Esophagus squamous epithelium (tissue), 5 donors: ENCODE data around the gene MSH3. TPM values are rescaled to one million over a fixed set of nuclear protein-coding genes. Genes with fewer than 3 reads are reported as not detected.

Source experiments
- DNase-seq: peaks from one replicate; lab custom pipeline; 2025; lab: John Stamatoyannopoulos, UW
- H3K27ac ChIP-seq, 4 donors: fragments of 200-600 bp; sonication (generic); one replicate each; pipeline ENCODE4 v1.5.1; 2016 to 2019; ENCODE audit warnings: mild to moderate bottlenecking in 1 of 4
- H3K27me3 ChIP-seq, 4 donors: fragments of 200-600 bp; sonication (generic); 1 replicate in 3 of 4; 2 replicates in 1 of 4; pipeline versions ENCODE4 v1.5.1 to v1.6.0; 2017 to 2021; ENCODE audit warnings: antibody characterized with exemption in 1 of 4
- H3K36me3 ChIP-seq, 3 donors: fragments of 200-600 bp; sonication (generic); one replicate each; pipeline ENCODE4 v1.5.1; 2016 to 2019
- H3K4me1 ChIP-seq, 3 donors: fragments of 200-600 bp; sonication (generic); one replicate each; pipeline ENCODE4 v1.5.1; 2017 to 2019
- H3K4me3 ChIP-seq, 4 donors: fragments of 200-600 bp; sonication (generic); 1 replicate in 3 of 4; 2 replicates in 1 of 4; pipeline ENCODE4 v1.5.1; 2016 to 2019; ENCODE audit warnings: mild to moderate bottlenecking in 2 of 4, moderate library complexity in 1 of 4
- H3K9me3 ChIP-seq, 3 donors: fragments of 200-600 bp; sonication (generic); one replicate each; pipeline ENCODE4 v1.5.1; 2016 to 2019
- POLR2A ChIP-seq, 4 donors: fragments of 450-650 bp; IDR thresholded peaks; one replicate each; pipeline ENCODE4 v1.6.1; 2017; ENCODE audit warnings: antibody characterized with exemption in 4 of 4, mild to moderate bottlenecking in 4 of 4, moderate library complexity in 3 of 4
- WGBS, 2 donors: methylation state at CpG; one replicate each; pipeline ENCODE4 v1.1.5; 2018; 5-methylcytosine and 5-hydroxymethylcytosine counted together
- intact Hi-C: fragments of 100-400 bp; cut with DNase I; formaldehyde crosslinking; loops from one replicate; pipeline ENCODE4 v1.15.0; 2022
- total RNA-seq, 4 donors: library from RNA; depleted of rRNA; stranded (reverse); fragments of >200 nt; gene quantifications; one replicate each; pipeline ENCODE4 v1.1.0, GENCODE V29; 2016
- TF ChIP-seq, protein P1 (sequence below), 6 experiments: fragments of 450-650 bp in 4 of 6; fragments of 200-600 bp in 2 of 6; sonication (generic) in 2 of 6; IDR thresholded peaks; one replicate each; pipeline ENCODE4 v1.5.1; 2016 to 2019; ENCODE audit warnings: antibody characterized with exemption in 6 of 6, mild to moderate bottlenecking in 4 of 6, moderate library complexity in 4 of 6
- donor health status: DM: yes; HTN: yes; CAD: no.

MSH3 gene
- total RNA-seq, 4 donors from 2014 or later: 6.6 to 12.5 (median 11.6) TPM

DNA sequence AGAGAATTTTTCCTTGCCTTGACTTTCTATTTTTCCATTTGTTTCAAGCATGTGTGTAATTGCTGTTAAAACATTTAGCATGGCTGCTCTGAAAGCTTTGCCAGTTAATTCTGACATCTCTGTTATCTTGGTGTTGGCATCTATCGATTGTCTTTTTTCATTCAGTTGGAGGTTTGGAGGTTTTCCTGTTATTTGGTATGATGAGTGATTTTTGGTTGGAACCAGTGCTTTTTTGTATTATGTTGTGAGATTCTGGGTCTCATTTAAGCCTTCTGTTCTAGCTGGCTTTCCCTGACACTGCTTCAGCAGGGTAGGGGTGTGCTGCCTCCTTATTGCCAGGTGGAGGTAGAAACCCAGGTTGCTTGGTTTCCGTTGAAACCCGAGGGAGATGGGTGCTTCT lies 41.2 kb downstream of the MSH3 start:
- no peak for TF ChIP-seq POLR2A (IDR thresholded peaks at IDR 0.05)
- TF ChIP-seq, protein P1, sequence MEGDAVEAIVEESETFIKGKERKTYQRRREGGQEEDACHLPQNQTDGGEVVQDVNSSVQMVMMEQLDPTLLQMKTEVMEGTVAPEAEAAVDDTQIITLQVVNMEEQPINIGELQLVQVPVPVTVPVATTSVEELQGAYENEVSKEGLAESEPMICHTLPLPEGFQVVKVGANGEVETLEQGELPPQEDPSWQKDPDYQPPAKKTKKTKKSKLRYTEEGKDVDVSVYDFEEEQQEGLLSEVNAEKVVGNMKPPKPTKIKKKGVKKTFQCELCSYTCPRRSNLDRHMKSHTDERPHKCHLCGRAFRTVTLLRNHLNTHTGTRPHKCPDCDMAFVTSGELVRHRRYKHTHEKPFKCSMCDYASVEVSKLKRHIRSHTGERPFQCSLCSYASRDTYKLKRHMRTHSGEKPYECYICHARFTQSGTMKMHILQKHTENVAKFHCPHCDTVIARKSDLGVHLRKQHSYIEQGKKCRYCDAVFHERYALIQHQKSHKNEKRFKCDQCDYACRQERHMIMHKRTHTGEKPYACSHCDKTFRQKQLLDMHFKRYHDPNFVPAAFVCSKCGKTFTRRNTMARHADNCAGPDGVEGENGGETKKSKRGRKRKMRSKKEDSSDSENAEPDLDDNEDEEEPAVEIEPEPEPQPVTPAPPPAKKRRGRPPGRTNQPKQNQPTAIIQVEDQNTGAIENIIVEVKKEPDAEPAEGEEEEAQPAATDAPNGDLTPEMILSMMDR (IDR thresholded peaks at IDR 0.05): no peak
- H3K36me3 ChIP-seq: peaks cover 0 to 20% (median 0%) of the 10 kb centered on the region in 3 donors
- H3K9me3 ChIP-seq: no peaks in the 10 kb centered on the region
- peaks cover 0 to 6% (median 0%) of the 10 kb centered on the region in 3 donors for H3K4me1 ChIP-seq
- no peak overlapping the region for H3K27ac ChIP-seq
- intact Hi-C loops: no loop called here
- no peak overlapping the region for H3K4me3 ChIP-seq
- no peaks in the 10 kb centered on the region for H3K27me3 ChIP-seq
- no peak for DNase-seq
- 81 to 93% methylated on average over 3 of the region's 3 CpGs for WGBS, 2 donors

DNA sequence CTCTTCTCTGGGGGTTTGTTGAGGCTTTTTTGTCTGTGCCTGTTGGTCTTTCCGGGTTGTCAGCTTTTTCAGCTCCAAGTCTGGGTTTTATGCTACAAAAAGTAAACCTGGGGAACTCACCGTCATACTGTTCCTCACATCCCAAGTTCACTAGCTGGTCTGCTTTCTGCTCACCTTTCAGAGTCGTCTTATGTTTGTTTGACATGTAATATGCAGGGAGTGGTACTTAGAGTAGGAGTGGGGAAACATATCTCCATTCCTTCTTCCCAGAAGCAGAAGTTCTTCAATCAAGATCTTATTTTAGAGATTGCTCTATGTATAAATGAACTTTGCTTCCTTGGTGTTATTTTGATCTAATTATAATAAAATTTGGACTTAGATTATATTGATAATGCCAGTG lies 42.0 kb downstream of the MSH3 start:
- Histone ChIP-seq H3K4me3 (no peak overlapping the region), H3K36me3 (peaks cover 0 to 28% (median 0%) of the 10 kb centered on the region in 3 donors), H3K4me1 (peaks cover 0 to 6% (median 0%) of the 10 kb centered on the region in 3 donors), H3K9me3 (no peaks in the 10 kb centered on the region), H3K27ac (no peak overlapping the region), H3K27me3 (no peaks in the 10 kb centered on the region)
- no peak for DNase-seq
- WGBS, 2 donors: 95% methylated on average over 3 of the region's 3 CpGs
- TF ChIP-seq, protein P1 (IDR thresholded peaks at IDR 0.05): no peak
- no peak for TF ChIP-seq POLR2A (IDR thresholded peaks at IDR 0.05)
- intact Hi-C loops: no loop called here

DNA sequence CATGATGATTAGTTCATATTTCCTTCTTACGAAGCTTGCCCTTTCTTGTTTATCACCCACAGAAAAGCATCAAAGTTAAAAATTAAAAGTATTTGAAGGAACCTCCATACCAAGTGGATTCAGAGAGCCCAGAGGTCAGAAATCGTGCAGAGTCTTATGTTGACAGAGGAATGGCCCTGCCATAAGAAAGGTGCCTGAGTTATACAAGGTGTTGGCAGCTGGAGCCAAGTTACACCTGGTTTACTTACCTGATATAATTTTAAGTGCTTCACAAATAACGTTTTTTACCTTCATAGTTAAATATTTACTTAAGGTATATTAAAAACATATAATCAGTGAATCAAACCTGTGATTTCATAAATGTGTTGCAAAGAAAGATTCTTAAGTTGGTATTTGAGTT lies 42.6 kb downstream of the MSH3 start:
- TF ChIP-seq, protein P1 (IDR thresholded peaks at IDR 0.05): no peak
- TF ChIP-seq POLR2A (IDR thresholded peaks at IDR 0.05): no peak
- H3K27ac ChIP-seq: no peak overlapping the region
- no peak overlapping the region for H3K4me3 ChIP-seq
- DNase-seq: no peak
- H3K4me1 ChIP-seq: peaks cover 0 to 6% (median 0%) of the 10 kb centered on the region in 3 donors
- WGBS, 2 donors: 66 to 77% methylated on average over 3 of the region's 3 CpGs
- no peaks in the 10 kb centered on the region for H3K9me3 ChIP-seq
- no peaks in the 10 kb centered on the region for H3K27me3 ChIP-seq
- intact Hi-C loops: no loop called here
- peaks cover 0 to 34% (median 0%) of the 10 kb centered on the region in 3 donors for H3K36me3 ChIP-seq

DNA sequence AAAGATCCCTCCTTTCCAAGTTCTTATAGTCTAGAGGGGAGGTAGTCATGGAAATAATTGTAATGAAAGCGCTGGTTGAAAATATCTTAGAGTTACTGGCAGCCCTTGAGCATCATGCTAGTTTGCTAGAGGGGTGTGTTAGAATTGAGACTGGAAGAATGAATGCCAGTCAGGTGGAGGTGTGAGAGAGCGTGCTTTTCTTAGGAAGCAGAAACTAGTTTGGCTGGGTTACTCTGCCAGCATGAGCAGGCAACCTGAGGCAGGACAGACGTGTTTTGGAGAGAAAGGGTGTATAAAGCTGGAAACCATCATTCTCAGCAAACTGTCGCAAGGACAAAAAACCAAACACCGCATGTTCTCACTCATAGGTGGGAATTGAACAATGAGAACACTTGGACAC lies 43.9 kb downstream of the MSH3 start:
- no peaks in the 10 kb centered on the region for H3K27me3 ChIP-seq
- DNase-seq: no peak
- H3K4me1 ChIP-seq: peaks cover 0 to 6% (median 0%) of the 10 kb centered on the region in 3 donors
- WGBS, 2 donors: 40 to 63% methylated on average over 2 to 5 of the region's 5 CpGs
- TF ChIP-seq, protein P1 (IDR thresholded peaks at IDR 0.05): no peak
- TF ChIP-seq POLR2A (IDR thresholded peaks at IDR 0.05): no peak
- H3K4me3 ChIP-seq: no peak overlapping the region
- no peaks in the 10 kb centered on the region for H3K9me3 ChIP-seq
- H3K36me3 ChIP-seq: peaks cover 0 to 43% (median 0%) of the 10 kb centered on the region in 3 donors
- no peak overlapping the region for H3K27ac ChIP-seq
- intact Hi-C loops: no loop called here

DNA sequence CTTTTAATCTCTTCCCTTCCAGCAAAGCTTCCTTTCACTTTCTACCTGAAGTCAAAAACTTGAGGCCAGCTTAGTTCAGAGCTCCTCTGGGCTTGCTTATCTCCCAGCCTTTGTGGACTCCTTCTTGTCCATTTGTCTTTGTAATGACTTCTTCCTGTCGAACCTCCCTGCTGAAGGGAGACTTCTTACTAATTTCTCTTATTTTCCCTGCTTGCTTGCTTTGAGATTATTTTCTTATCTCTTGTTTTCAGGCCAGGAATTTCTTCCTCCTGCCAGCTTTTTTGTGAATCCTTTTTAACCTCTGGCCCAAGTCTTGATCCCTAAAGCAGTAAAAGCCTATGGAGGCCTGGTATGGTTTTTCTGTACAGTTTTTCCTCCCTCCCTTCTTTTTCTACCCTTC lies 47.1 kb downstream of the MSH3 start:
- Histone ChIP-seq H3K27me3 (no peaks in the 10 kb centered on the region), H3K36me3 (peaks cover 0 to 24% (median 0%) of the 10 kb centered on the region in 3 donors), H3K27ac (no peak overlapping the region), H3K4me1 (peaks cover 0 to 6% (median 0%) of the 10 kb centered on the region in 3 donors), H3K4me3 (no peak overlapping the region), H3K9me3 (no peaks in the 10 kb centered on the region)
- TF ChIP-seq, protein P1 (IDR thresholded peaks at IDR 0.05): no peak
- TF ChIP-seq POLR2A (IDR thresholded peaks at IDR 0.05): no peak
- intact Hi-C loops: no loop called here
- 59 to 70% methylated on average over 1 of the region's 1 CpG for WGBS, 2 donors
- DNase-seq: no peak
